H9 (cell line): ENCODE data around the gene KRT84. TPM values are rescaled to one million over a fixed set of nuclear protein-coding genes. Genes with fewer than 3 reads are reported as not detected.

ENCODE experiments used
- DNase-seq: peaks from one replicate; pipeline ENCODE4 v3.0.0-alpha.2; 2017
- H2AFZ ChIP-seq: one replicate; pipeline ENCODE4 v1.6.1; 2013; ENCODE audit warnings: mild to moderate bottlenecking, low read length, control low read depth, moderate library complexity
- H2AK5ac ChIP-seq: 2 replicates; pipeline ENCODE4 v1.6.1; 2013; ENCODE audit warnings: low read length, control low read depth, mixed read lengths; ENCODE audit not compliant: insufficient read length
- H2BK120ac ChIP-seq: one replicate; pipeline ENCODE4 v1.6.1; 2013; ENCODE audit warnings: low read depth, mild to moderate bottlenecking, low read length, control low read depth, inconsistent platforms; ENCODE audit not compliant: poor library complexity, severe bottlenecking
- H2BK12ac ChIP-seq: 2 replicates; pipeline ENCODE4 v1.6.1; 2013; ENCODE audit warnings: low read length, control low read depth, mixed read lengths, low read depth; ENCODE audit not compliant: insufficient read length
- H2BK15ac ChIP-seq: 2 replicates; pipeline ENCODE4 v1.6.1; 2013; ENCODE audit warnings: low read depth, low read length, control low read depth
- H2BK20ac ChIP-seq: one replicate; pipeline ENCODE4 v1.6.1; 2013; ENCODE audit warnings: low read depth, mild to moderate bottlenecking, low read length, control low read depth, inconsistent platforms; ENCODE audit not compliant: poor library complexity, severe bottlenecking
- H2BK5ac ChIP-seq: 2 replicates; pipeline ENCODE4 v1.6.1; 2013; ENCODE audit warnings: low read length, control low read depth, mixed read lengths; ENCODE audit not compliant: insufficient read length
- H3K14ac ChIP-seq: 2 replicates; pipeline ENCODE4 v1.6.1; 2013; ENCODE audit warnings: low read length, control low read depth; ENCODE audit not compliant: insufficient read depth
- H3K18ac ChIP-seq: 2 replicates; pipeline ENCODE4 v1.6.1; 2013; ENCODE audit warnings: low read depth, mild to moderate bottlenecking, mixed read lengths, low read length, control low read depth; ENCODE audit not compliant: insufficient read length
- H3K23ac ChIP-seq: 2 replicates; pipeline ENCODE4 v1.6.1; 2013; ENCODE audit warnings: low read length, control low read depth, mixed read lengths, low read depth; ENCODE audit not compliant: insufficient read length
- H3K23me2 ChIP-seq: 2 replicates; pipeline ENCODE4 v1.6.1; 2013; ENCODE audit warnings: low read depth, mild to moderate bottlenecking, mixed read lengths, low read length, control low read depth; ENCODE audit not compliant: insufficient read length, poor library complexity, severe bottlenecking
- H3K27ac ChIP-seq: 2 replicates; pipeline ENCODE4 v1.5.1; 2013; ENCODE audit warnings: low read length, control low read depth, mixed read lengths, low read depth; ENCODE audit not compliant: insufficient read length
- H3K27me3 ChIP-seq: 2 replicates; pipeline ENCODE4 v1.6.1; 2013; ENCODE audit warnings: low read length, control low read depth, inconsistent platforms; ENCODE audit not compliant: insufficient read depth
- H3K4ac ChIP-seq: 2 replicates; pipeline ENCODE4 v1.6.1; 2013; ENCODE audit warnings: low read depth, mild to moderate bottlenecking, control low read depth, inconsistent platforms, low read length, moderate library complexity
- H3K4me1 ChIP-seq: 2 replicates; pipeline ENCODE4 v1.6.1; 2013; ENCODE audit warnings: low read length, control low read depth, inconsistent platforms; ENCODE audit not compliant: insufficient read depth
- H3K4me2 ChIP-seq: 2 replicates; pipeline ENCODE4 v1.6.1; 2013; ENCODE audit warnings: low read length, control low read depth, mixed read lengths; ENCODE audit not compliant: insufficient read length, insufficient read depth
- H3K56ac ChIP-seq: 2 replicates; pipeline ENCODE4 v1.6.1; 2013; ENCODE audit warnings: low read depth, mild to moderate bottlenecking, mixed read lengths, low read length, control low read depth; ENCODE audit not compliant: insufficient read length
- H3K79me1 ChIP-seq: 2 replicates; pipeline ENCODE4 v1.6.1; 2013; ENCODE audit warnings: low read depth, mild to moderate bottlenecking, moderate library complexity, low read length, control low read depth, inconsistent platforms; ENCODE audit not compliant: insufficient read depth, poor library complexity, severe bottlenecking
- H3K79me2 ChIP-seq: 2 replicates; pipeline ENCODE4 v1.6.1; 2013; ENCODE audit warnings: low read length, control low read depth, inconsistent platforms; ENCODE audit not compliant: insufficient read depth
- H3K9ac ChIP-seq: 2 replicates; pipeline ENCODE4 v1.6.1; 2013; ENCODE audit warnings: low read length, control low read depth, mixed read lengths; ENCODE audit not compliant: insufficient read length; ENCODE audit errors: extremely low read depth
- H3K9me3 ChIP-seq: one replicate; pipeline ENCODE4 v1.6.1; 2013; ENCODE audit warnings: low read depth, low read length, inconsistent platforms; ENCODE audit not compliant: control insufficient read depth
- H3T11ph ChIP-seq: one replicate; pipeline ENCODE4 v1.6.1; 2013; ENCODE audit warnings: mild to moderate bottlenecking, low read length, control low read depth, inconsistent platforms
- H4K20me1 ChIP-seq: one replicate; pipeline ENCODE4 v1.6.1; 2013; ENCODE audit not compliant: control insufficient read depth, insufficient read length, insufficient read depth
- H4K5ac ChIP-seq: 2 replicates; pipeline ENCODE4 v1.6.1; 2013; ENCODE audit warnings: low read depth, mild to moderate bottlenecking, mixed read lengths, low read length, control low read depth; ENCODE audit not compliant: insufficient read length
- H4K8ac ChIP-seq: replicated peaks from 2 replicates; pipeline ENCODE4 v1.6.1; 2013; ENCODE audit warnings: low read length, control low read depth, mixed read lengths, low read depth; ENCODE audit not compliant: insufficient read length
- H4K91ac ChIP-seq: 2 replicates; pipeline ENCODE4 v1.6.1; 2013; ENCODE audit warnings: low read depth, mild to moderate bottlenecking, moderate library complexity, mixed read lengths, low read length, control low read depth; ENCODE audit not compliant: insufficient read length
- H3K27ac Mint-ChIP-seq, 3 experiments: 2 replicates in 2 of 3; 3 replicates in 1 of 3; pipeline ENCODE4 v1.8.0; 2020 to 2021; ENCODE audit warnings: mixed read lengths in 3 of 3, mild to moderate bottlenecking in 1 of 3, moderate library complexity in 1 of 3
- H3K27me3 Mint-ChIP-seq: 2 replicates; pipeline ENCODE4 v1.8.0; 2021; ENCODE audit warnings: low read depth, mild to moderate bottlenecking, moderate library complexity, mixed read lengths
- H3K36me3 Mint-ChIP-seq, 3 experiments: 2 replicates in 2 of 3; 3 replicates in 1 of 3; pipeline ENCODE4 v1.8.0; 2020 to 2021; ENCODE audit warnings: low read depth in 3 of 3, mixed read lengths in 3 of 3; ENCODE audit not compliant: insufficient read depth in 1 of 3
- H3K4me1 Mint-ChIP-seq, 2 experiments: 2 replicates each; pipeline ENCODE4 v1.8.0; 2020; ENCODE audit warnings: mixed read lengths in 2 of 2
- H3K4me3 Mint-ChIP-seq, 2 experiments: 2 replicates in 1 of 2; 3 replicates in 1 of 2; pipeline ENCODE4 v1.8.0; 2020 to 2021; ENCODE audit warnings: mild to moderate bottlenecking in 2 of 2, mixed read lengths in 2 of 2, moderate library complexity in 1 of 2
- H3K9me3 Mint-ChIP-seq, 2 experiments: 2 replicates in 1 of 2; 3 replicates in 1 of 2; pipeline ENCODE4 v1.8.0; 2020; ENCODE audit warnings: mild to moderate bottlenecking in 2 of 2, mixed read lengths in 2 of 2, moderate library complexity in 1 of 2
- CTCF ChIP-seq: fragments of 200-600 bp; sonication (generic); conservative IDR thresholded peaks from 3 replicates; pipeline ENCODE4 v1.8.0; 2021; ENCODE audit warnings: antibody characterized with exemption, mild to moderate bottlenecking
- WGBS: extraction: QIAGEN DNeasy Blood & Tissue Kit; methylation state at CpG from one replicate; pipeline ENCODE4 v1.1.7; 2013; ENCODE audit warnings: missing lambda C conversion rate, low lambda C conversion rate, mixed read lengths; ENCODE audit not compliant: insufficient read length; ENCODE audit errors: extremely low coverage; 5-methylcytosine and 5-hydroxymethylcytosine counted together
- total RNA-seq: library from RNA; stranded (reverse); gene quantifications from 2 replicates; pipeline ENCODE4 v1.2.1, GENCODE V29; 2021

The KRT84 gene
- total RNA-seq, 1 experiment from 2014 or later, result not detected

- Histone ChIP-seq H2BK15ac (no peak overlapping the region), H4K8ac (no peak overlapping the region), H4K91ac (no peak overlapping the region), H2AK5ac (no peak overlapping the region), H3K23ac (no peak overlapping the region), H3K9ac (no peak overlapping the region), H3K27ac (no peak overlapping the region), H3K14ac (no peak overlapping the region), H3K79me1 (no peaks in the 10 kb centered on the region), H3K79me2 (no peaks in the 10 kb centered on the region), H4K20me1 (no peaks in the 10 kb centered on the region), H2BK20ac (no peak overlapping the region), H2BK120ac (no peak overlapping the region), H3K9me3 (no peaks in the 10 kb centered on the region), H3K18ac (no peak overlapping the region), H2BK12ac (no peak overlapping the region), H3K27me3 (no peaks in the 10 kb centered on the region), H3K23me2 (no peaks in the 10 kb centered on the region), H2BK5ac (no peak overlapping the region), H3K4me1 (no peaks in the 10 kb centered on the region), H3K56ac (no peak overlapping the region), H3T11ph (no peak overlapping the region), H3K4ac (no peak overlapping the region), H3K4me2 (no peak overlapping the region), H4K5ac (no peak overlapping the region), H2AFZ (no peak overlapping the region)
- peaks cover 0 to 9% of the 10 kb centered on the region in 2 experiments; a peak in 3 of 4 replicates for H3K4me1 Mint-ChIP-seq
- H3K36me3 Mint-ChIP-seq, result no peaks in the 10 kb centered on the region
- no peaks in the 10 kb centered on the region for H3K9me3 Mint-ChIP-seq
- DNase-seq, result peak; percentile 20
- no peak for TF ChIP-seq CTCF
- no peak overlapping the region for H3K27ac Mint-ChIP-seq
- no peak overlapping the region for H3K4me3 Mint-ChIP-seq
- WGBS, result no CpG with 5 or more reads among the region's 12 CpGs
- peaks cover 36% of the 10 kb centered on the region for H3K27me3 Mint-ChIP-seq
Measured at GRCh38 chr12:52433501-52434080, 48.1 kb upstream of the KRT84 start.
